ENCODE data around the gene SIK1.
"Not testable (repeated sequence)": the region's sequence is repeated elsewhere in the genome, so short reads cannot be mapped to it uniquely, and the experiment has no call there.

GRCh38 chr21:43419475-43419874, 7.5 kb downstream of the SIK1 start:
- not testable (repeated sequence) for TF ChIP-seq CTCF (conservative IDR thresholded peaks at IDR 0.05 in 1 of 2, IDR thresholded peaks at IDR 0.05 in 1 of 2; ENCODE audit: low read depth in 1 of 2, low read length in 2 of 2); EZH2 (IDR thresholded peaks at IDR 0.05; ENCODE audit: low read length, missing control alignments)

Measured in fibroblast of lung (primary cell).